ENCODE measurements around the gene HADHA.
"Not testable (repeated sequence)": the region's sequence is repeated elsewhere in the genome, so short reads cannot be mapped to it uniquely, and the experiment has no call there.

Gene HADHA

GRCh38 chr2:26173776-26174482 lies 70.5 kb downstream of the HADHA start:
- DNase-seq (ENCODE audit: low spot score), result no peak

GRCh38 chr2:26172871-26173775 lies 71.3 kb downstream of the HADHA start, which contains the start of gene GAREM2:
Gene GAREM2 (plus strand): TSS chr2:26173088. CDS start chr2:26173221, 133 bp downstream.
- no peak for DNase-seq (ENCODE audit: low spot score)

- no peak for DNase-seq (ENCODE audit: low spot score)
These were observed 72.1 kb downstream of the HADHA start for GRCh38 chr2:26172189-26172870.

GRCh38 chr2:26170795-26171194 lies 73.6 kb downstream of the HADHA start:
- no peak for DNase-seq (ENCODE audit: low spot score)

- no peak for DNase-seq (ENCODE audit: low spot score)
These were observed 74.6 kb downstream of the HADHA start for GRCh38 chr2:26169681-26170414.

- DNase-seq (ENCODE audit: low spot score), result no peak
These were observed 75.2 kb downstream of the HADHA start for GRCh38 chr2:26169226-26169625.

GRCh38 chr2:26168785-26169184 lies 75.6 kb downstream of the HADHA start:
- DNase-seq (ENCODE audit: low spot score), result no peak

- DNase-seq (ENCODE audit: low spot score), result not testable (repeated sequence)
These were observed 77.9 kb downstream of the HADHA start for GRCh38 chr2:26166541-26166940.

GRCh38 chr2:26165403-26165802 lies 79.0 kb downstream of the HADHA start:
- DNase-seq (ENCODE audit: low spot score), result no peak

- no peak for DNase-seq (ENCODE audit: low spot score)
These were observed 79.7 kb downstream of the HADHA start for GRCh38 chr2:26164641-26165211.

GRCh38 chr2:26164231-26164630 lies 80.2 kb downstream of the HADHA start:
- no peak for DNase-seq (ENCODE audit: low spot score)

GRCh38 chr2:26162963-26163362 lies 81.5 kb downstream of the HADHA start:
- no peak for DNase-seq (ENCODE audit: low spot score)

GRCh38 chr2:26161926-26162325 lies 82.5 kb downstream of the HADHA start:
- DNase-seq (ENCODE audit: low spot score), result no peak

GRCh38 chr2:26157580-26157979 lies 86.9 kb downstream of the HADHA start:
- DNase-seq (ENCODE audit: low spot score), result no peak

- DNase-seq (ENCODE audit: low spot score), result no peak
These were observed 94.2 kb downstream of the HADHA start for GRCh38 chr2:26150243-26150642.

GRCh38 chr2:26148501-26148900 lies 95.9 kb downstream of the HADHA start:
- DNase-seq (ENCODE audit: low spot score), result no peak

GRCh38 chr2:26144953-26145680 lies 99.3 kb downstream of the HADHA start:
- peak; percentile 58 for DNase-seq (ENCODE audit: low spot score)

- DNase-seq (ENCODE audit: low spot score), result no peak
These were observed 100.4 kb downstream of the HADHA start for GRCh38 chr2:26144031-26144430.

GRCh38 chr2:26141145-26141769 lies 103.2 kb downstream of the HADHA start:
- DNase-seq (ENCODE audit: low spot score), result no peak

Measured in hepatic stellate cell (primary cell).